ENCODE results near the gene GATAD2A. TPM values are rescaled to one million over a fixed set of nuclear protein-coding genes. Genes with fewer than 3 reads are reported as not detected.

Gene GATAD2A
- total RNA-seq, 6 experiments from 2014 or later, result 23.9 to 59.6 (median 39.2) TPM

DNA sequence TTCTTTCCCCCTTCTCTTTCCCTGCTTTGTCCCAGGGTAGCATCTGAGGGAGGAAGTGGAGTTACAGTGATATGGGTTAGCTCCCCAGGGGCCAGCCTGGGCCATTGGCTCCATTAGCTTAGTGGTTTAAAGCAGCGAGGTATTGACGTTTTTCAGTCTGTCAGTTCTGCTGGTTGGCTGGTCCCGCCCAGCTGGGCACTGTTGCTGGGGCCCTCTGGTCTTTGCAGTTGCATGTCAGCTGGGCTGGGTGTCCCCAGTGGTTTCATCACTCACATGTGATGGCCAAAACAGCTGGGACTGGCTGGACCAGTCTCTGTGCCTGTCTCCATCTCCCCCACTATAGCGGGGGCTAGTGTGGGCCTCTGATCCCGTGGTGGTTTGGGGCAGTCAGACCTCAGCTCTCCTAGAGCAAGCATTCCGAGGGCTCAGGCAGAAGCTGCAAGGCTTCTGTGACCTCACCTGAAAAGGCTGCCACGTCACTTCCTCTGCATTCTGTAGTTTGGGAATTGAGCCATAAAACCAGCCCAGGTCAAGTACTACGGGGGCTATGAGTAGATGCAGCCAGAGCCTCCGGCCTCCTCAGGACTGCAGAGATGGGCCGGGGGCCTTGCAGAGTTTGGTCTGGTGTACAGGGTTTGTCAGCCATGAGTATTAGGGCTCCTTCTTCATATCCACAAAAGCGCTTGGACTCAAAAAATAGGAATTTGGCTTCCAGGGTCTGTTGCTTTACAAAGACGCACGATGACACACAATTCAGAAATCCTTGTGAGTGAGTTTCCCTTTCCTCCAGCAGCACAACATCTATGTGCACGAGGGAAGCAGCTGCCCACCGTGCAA, 79.9 kb downstream of the GATAD2A start:
- no peak overlapping the region for H3K27ac ChIP-seq
- TF ChIP-seq POLR2A (IDR thresholded peaks at IDR 0.05), result no peak
- TF ChIP-seq, protein P1, sequence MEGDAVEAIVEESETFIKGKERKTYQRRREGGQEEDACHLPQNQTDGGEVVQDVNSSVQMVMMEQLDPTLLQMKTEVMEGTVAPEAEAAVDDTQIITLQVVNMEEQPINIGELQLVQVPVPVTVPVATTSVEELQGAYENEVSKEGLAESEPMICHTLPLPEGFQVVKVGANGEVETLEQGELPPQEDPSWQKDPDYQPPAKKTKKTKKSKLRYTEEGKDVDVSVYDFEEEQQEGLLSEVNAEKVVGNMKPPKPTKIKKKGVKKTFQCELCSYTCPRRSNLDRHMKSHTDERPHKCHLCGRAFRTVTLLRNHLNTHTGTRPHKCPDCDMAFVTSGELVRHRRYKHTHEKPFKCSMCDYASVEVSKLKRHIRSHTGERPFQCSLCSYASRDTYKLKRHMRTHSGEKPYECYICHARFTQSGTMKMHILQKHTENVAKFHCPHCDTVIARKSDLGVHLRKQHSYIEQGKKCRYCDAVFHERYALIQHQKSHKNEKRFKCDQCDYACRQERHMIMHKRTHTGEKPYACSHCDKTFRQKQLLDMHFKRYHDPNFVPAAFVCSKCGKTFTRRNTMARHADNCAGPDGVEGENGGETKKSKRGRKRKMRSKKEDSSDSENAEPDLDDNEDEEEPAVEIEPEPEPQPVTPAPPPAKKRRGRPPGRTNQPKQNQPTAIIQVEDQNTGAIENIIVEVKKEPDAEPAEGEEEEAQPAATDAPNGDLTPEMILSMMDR (IDR thresholded peaks at IDR 0.05), result no peak
- peak in 1 of 3 donors; percentile 19 for DNase-seq
- peaks cover 0 to 41% (median 22%) of the 10 kb centered on the region in 4 donors for H3K4me1 ChIP-seq
- peaks cover 0 to under 1% (median 0%) of the 10 kb centered on the region in 4 donors for H3K36me3 ChIP-seq
- no peaks in the 10 kb centered on the region for H3K9me3 ChIP-seq
- no peaks in the 10 kb centered on the region for H3K27me3 ChIP-seq
- WGBS (ENCODE audit: insufficient coverage, low coverage, low lambda C conversion rate, missing lambda C conversion rate), result 72% methylated on average over 5 of the region's 15 CpGs
- intact Hi-C loops (cut with DNase I), result loop anchor here in 1 of 2 donors (5.0 kb wide), 1 partner anchor 83 kb away; no protein-coding TSS in a partner anchor
- ATAC-seq, result no peak
- no peak overlapping the region for H3K4me3 ChIP-seq

DNA sequence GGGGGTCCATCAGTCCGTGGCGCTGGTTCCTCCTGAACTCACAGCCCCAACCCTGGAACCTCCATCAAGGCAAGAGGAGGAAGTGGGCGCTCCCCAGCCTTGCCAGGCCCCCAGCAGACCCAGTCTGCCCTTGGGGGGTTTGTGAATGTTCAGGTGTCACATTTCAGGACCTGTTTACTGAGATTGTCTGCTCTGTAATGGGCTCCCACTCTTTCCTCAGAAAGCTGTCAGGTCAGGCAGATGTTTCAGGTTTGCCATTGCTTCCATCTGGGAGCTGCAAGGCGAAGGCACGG, 80.5 kb downstream of the GATAD2A start:
- Histone ChIP-seq H3K4me3 (no peak overlapping the region), H3K9me3 (no peaks in the 10 kb centered on the region), H3K27ac (no peak overlapping the region), H3K4me1 (peaks cover 0 to 45% (median 22%) of the 10 kb centered on the region in 4 donors), H3K27me3 (no peaks in the 10 kb centered on the region), H3K36me3 (no peaks in the 10 kb centered on the region)
- DNase-seq (no peak), ATAC-seq (no peak)
- intact Hi-C loops (cut with DNase I), result loop anchor here in 1 of 2 donors (5.0 kb wide), 1 partner anchor 84 kb away; no protein-coding TSS in a partner anchor
- WGBS (ENCODE audit: insufficient coverage, low coverage, low lambda C conversion rate, missing lambda C conversion rate), result no CpG with 5 or more reads among the region's 5 CpGs
- no peak for TF ChIP-seq POLR2A (IDR thresholded peaks at IDR 0.05)
- TF ChIP-seq, protein P1 (IDR thresholded peaks at IDR 0.05), result no peak

DNA sequence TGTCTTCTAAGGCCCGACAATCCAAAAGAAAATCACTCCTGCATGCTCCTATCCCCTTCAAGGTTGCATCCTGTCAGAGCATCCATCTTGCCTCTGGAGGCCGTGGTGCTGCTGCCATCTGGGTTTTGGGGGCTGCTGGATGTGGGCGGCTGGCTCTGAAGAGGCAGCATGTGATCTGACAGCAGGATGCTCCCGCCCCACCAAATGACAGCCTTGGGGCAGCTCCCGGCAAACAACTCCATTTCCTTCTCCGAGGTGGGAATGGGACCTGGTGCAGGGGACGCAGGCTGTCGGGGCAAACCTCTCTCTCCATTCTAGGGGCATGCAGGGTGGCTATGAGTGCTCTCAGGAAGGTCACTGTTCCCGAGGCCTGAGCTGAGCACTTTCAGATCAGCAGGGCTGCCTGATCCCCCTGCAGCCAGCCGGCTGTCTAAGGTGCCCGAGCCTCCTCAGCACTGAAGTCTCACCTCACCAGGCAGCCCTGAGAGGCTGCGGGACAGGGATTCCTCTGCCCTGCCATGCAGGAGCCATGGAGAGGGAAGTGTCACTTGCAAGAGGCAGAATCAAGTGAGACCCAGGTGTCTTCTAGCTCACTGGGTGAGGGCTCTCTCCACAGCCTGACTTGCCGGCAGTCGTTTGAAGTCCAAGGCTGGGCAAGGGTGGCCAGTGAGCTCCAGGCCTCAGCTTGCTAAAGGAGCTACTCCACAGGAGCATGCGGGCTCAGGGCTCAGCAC, 81.0 kb downstream of the GATAD2A start:
- H3K27me3 ChIP-seq, result no peaks in the 10 kb centered on the region
- no peak overlapping the region for H3K4me3 ChIP-seq
- 100% methylated on average over 4 of the region's 15 CpGs for whole genome bisulfite sequencing (ENCODE audit: insufficient coverage, low coverage, low lambda C conversion rate, missing lambda C conversion rate)
- ATAC-seq, result no peak
- peaks cover 0 to 45% (median 22%) of the 10 kb centered on the region in 4 donors for H3K4me1 ChIP-seq
- intact Hi-C loops (cut with DNase I), result loop anchor here in 1 of 2 donors (5.0 kb wide), 1 partner anchor 84 kb away; no protein-coding TSS in a partner anchor
- DNase-seq, result peak in 1 of 3 donors; percentile 17
- no peak overlapping the region for H3K27ac ChIP-seq
- no peaks in the 10 kb centered on the region for H3K36me3 ChIP-seq
- TF ChIP-seq, protein P1 (IDR thresholded peaks at IDR 0.05), result no peak
- TF ChIP-seq POLR2A (IDR thresholded peaks at IDR 0.05), result no peak
- H3K9me3 ChIP-seq, result no peaks in the 10 kb centered on the region

DNA sequence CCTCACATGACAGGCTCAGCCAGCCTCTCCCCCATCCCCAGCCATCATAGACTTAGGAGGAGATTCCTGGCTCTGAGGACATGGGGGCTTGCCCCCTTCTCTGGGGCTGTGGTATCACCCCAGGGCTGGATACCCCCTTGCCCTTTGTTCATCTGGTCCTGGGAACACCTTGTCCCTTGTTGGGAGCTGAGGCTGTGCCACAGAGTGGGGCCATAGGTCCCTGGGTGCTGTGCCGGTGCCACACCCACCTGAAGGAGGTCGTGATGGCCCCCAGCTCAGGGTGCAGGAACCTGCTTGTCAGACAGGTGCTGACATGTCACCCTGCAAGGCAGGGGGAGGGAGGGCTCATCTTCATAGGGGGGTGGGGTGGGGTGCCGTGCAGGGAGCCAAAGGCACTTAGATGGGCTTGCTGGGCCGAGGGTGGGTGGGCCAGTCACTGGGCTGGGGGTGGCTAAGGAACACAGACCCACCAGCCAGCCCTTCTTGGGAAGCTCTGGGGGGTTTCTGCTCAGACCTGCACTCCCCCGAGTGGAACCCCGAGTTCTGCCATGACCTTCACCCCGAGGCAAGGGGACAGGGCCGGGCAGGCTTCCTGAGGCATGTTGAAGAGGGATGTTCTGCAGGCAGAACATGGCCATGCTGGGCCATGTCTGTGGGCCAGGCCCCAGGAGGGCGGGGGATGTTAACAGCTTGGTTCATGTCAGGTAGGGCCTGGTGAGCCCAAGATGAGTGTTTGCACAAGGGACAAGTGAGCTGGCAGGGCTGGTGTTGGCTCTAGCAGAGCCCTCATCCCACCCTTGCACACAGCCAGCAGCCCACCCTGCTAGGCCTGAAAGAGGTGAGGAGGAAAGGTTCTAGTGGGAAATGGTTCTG, 81.8 kb downstream of the GATAD2A start:
- Histone ChIP-seq H3K27me3 (no peaks in the 10 kb centered on the region), H3K9me3 (no peaks in the 10 kb centered on the region), H3K4me1 (peaks cover 0 to 45% (median 22%) of the 10 kb centered on the region in 4 donors), H3K4me3 (no peak overlapping the region), H3K27ac (peak overlapping the region; percentile 68 to 86 (median 86)), H3K36me3 (peaks cover 0 to 1% (median 0%) of the 10 kb centered on the region in 4 donors)
- no peak for TF ChIP-seq POLR2A (IDR thresholded peaks at IDR 0.05)
- TF ChIP-seq, protein P1 (IDR thresholded peaks at IDR 0.05), result no peak
- intact Hi-C loops (cut with DNase I), result loop anchor here in 1 of 2 donors (5.0 kb wide), 1 partner anchor 85 kb away; no protein-coding TSS in a partner anchor
- no peak for ATAC-seq
- WGBS (ENCODE audit: insufficient coverage, low coverage, low lambda C conversion rate, missing lambda C conversion rate), result 61% methylated on average over 3 of the region's 9 CpGs
- DNase-seq, result peak in 1 of 3 donors; percentile 20
